ENCODE measurements around the gene RBBP4. TPM values are rescaled to one million over a fixed set of nuclear protein-coding genes. Genes with fewer than 3 reads are reported as not detected.
"Not testable (repeated sequence)": the region's sequence is repeated elsewhere in the genome, so short reads cannot be mapped to it uniquely, and the experiment has no call there.

Gene RBBP4
- polyA plus RNA-seq, 1 donor from 2014 or later = 270 TPM

DNA sequence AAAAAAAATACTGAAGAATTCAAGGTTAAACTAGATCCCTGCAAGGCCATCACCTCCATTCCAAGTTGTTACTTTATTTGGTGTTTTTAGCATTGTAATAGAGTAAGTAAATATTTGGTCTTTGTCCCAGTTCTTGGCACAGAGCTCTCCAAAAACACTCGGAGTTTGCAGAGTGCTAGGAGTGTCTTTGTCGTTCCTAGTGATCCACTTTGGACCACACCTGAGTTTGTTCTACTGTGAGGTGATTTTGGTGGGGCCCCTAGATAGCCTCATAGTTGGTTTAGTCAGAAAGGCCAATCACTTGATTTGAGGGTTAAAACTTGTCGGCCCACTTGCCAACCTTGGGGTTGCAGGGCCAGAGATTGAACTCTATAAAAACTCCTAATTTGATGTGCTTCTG, 25.9 kb downstream of the RBBP4 start:
- Histone ChIP-seq H4K20me1 (ENCODE audit: insufficient read depth) (no peaks in the 10 kb centered on the region), H3K9me3 (ENCODE audit: low read length) (no peaks in the 10 kb centered on the region), H3K4me3 (ENCODE audit: low read length) (no peak overlapping the region), H3K27me3 (ENCODE audit: insufficient read depth, low read depth, low read length) (no peaks in the 10 kb centered on the region), H3K9ac (ENCODE audit: low read length) (no peak overlapping the region), H3K36me3 (ENCODE audit: insufficient read depth, low read length) (peaks cover 12% of the 10 kb centered on the region), H3K27ac (ENCODE audit: low read length) (no peak overlapping the region), H3K9me2 (ENCODE audit: insufficient read depth, low read length) (no peaks in the 10 kb centered on the region), H3K4me2 (ENCODE audit: low read length) (no peak overlapping the region), H3K79me2 (replicated peaks; ENCODE audit: insufficient read depth, low read length) (peaks cover 4% of the 10 kb centered on the region), H2AFZ (ENCODE audit: low read depth, low read length) (no peak overlapping the region), H3F3A (ENCODE audit: insufficient read depth, low read length, poor library complexity, severe bottlenecking) (no peaks in the 10 kb centered on the region)
- no peak for TF ChIP-seq SMC3 (conservative IDR thresholded peaks at IDR 0.05; ENCODE audit: poor library complexity)
- no peak for TF ChIP-seq TAF1 (IDR thresholded peaks at IDR 0.05; ENCODE audit: low read depth)
- no peak for TF ChIP-seq POLR2AphosphoS5 (IDR thresholded peaks at IDR 0.05)
- TF ChIP-seq MXI1 (conservative IDR thresholded peaks at IDR 0.05; ENCODE audit: poor library complexity, severe bottlenecking) = no peak
- no peak for TF ChIP-seq CTCF (IDR thresholded peaks at IDR 0.05; ENCODE audit: poor library complexity, severe bottlenecking)
- TF ChIP-seq, protein P1, sequence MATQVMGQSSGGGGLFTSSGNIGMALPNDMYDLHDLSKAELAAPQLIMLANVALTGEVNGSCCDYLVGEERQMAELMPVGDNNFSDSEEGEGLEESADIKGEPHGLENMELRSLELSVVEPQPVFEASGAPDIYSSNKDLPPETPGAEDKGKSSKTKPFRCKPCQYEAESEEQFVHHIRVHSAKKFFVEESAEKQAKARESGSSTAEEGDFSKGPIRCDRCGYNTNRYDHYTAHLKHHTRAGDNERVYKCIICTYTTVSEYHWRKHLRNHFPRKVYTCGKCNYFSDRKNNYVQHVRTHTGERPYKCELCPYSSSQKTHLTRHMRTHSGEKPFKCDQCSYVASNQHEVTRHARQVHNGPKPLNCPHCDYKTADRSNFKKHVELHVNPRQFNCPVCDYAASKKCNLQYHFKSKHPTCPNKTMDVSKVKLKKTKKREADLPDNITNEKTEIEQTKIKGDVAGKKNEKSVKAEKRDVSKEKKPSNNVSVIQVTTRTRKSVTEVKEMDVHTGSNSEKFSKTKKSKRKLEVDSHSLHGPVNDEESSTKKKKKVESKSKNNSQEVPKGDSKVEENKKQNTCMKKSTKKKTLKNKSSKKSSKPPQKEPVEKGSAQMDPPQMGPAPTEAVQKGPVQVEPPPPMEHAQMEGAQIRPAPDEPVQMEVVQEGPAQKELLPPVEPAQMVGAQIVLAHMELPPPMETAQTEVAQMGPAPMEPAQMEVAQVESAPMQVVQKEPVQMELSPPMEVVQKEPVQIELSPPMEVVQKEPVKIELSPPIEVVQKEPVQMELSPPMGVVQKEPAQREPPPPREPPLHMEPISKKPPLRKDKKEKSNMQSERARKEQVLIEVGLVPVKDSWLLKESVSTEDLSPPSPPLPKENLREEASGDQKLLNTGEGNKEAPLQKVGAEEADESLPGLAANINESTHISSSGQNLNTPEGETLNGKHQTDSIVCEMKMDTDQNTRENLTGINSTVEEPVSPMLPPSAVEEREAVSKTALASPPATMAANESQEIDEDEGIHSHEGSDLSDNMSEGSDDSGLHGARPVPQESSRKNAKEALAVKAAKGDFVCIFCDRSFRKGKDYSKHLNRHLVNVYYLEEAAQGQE (IDR thresholded peaks at IDR 0.05; ENCODE audit: borderline replicate concordance) = no peak
- TF ChIP-seq RAD21 (conservative IDR thresholded peaks at IDR 0.05) = no peak
- TF ChIP-seq EZH2 (IDR thresholded peaks at IDR 0.05; ENCODE audit: borderline replicate concordance, insufficient read depth, low read length, poor library complexity, severe bottlenecking) = no peak
- no peak for TF ChIP-seq EP300 (conservative IDR thresholded peaks at IDR 0.05; ENCODE audit: poor library complexity, severe bottlenecking)

- H3K4me2 ChIP-seq (ENCODE audit: low read length); H3K9me2 ChIP-seq (ENCODE audit: insufficient read depth, low read length); H3K27me3 ChIP-seq (ENCODE audit: insufficient read depth, low read depth, low read length); H3K9ac ChIP-seq (ENCODE audit: low read length); H3F3A ChIP-seq (ENCODE audit: insufficient read depth, low read length, poor library complexity, severe bottlenecking); H3K9me3 ChIP-seq (ENCODE audit: low read length); H3K4me3 ChIP-seq (ENCODE audit: low read length); H3K27ac ChIP-seq (ENCODE audit: low read length); H4K20me1 ChIP-seq (ENCODE audit: insufficient read depth); H2AFZ ChIP-seq (ENCODE audit: low read depth, low read length); H3K79me2 ChIP-seq (replicated peaks; ENCODE audit: insufficient read depth, low read length): not testable (repeated sequence)
- peaks cover 20% of the 10 kb centered on the region for H3K36me3 ChIP-seq (ENCODE audit: insufficient read depth, low read length)
These were observed 29.0 kb downstream of the RBBP4 start for GRCh38 chr1:32679993-32680392.

DNA sequence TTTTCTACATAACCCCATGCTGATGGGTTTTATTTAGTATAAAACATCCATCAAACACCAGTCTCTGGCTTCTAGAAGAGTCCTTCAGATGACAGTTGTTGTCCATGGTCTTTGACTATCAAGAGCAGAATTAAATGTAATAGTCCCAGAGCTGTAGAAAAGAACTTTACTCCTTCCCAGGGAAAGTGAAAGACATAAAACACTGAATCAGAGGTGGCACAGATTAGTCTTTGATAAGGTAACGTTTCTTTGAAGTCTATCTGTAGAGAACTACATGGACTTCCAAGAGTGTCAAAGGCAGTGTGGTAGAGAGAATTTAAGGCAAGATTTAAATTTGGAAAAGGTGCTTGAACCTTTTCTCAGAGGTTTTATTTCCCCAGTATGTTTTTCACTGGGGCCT, 29.6 kb downstream of the RBBP4 start:
- no peak overlapping the region for H3K4me2 ChIP-seq (ENCODE audit: low read length)

More for the DNA sequence above, 29.6 kb downstream of the RBBP4 start:
- Histone ChIP-seq H3K4me3 (ENCODE audit: low read length) (no peak overlapping the region), H3K36me3 (ENCODE audit: insufficient read depth, low read length) (peaks cover 27% of the 10 kb centered on the region), H4K20me1 (ENCODE audit: insufficient read depth) (no peaks in the 10 kb centered on the region), H3K9me2 (ENCODE audit: insufficient read depth, low read length) (no peaks in the 10 kb centered on the region), H3K27me3 (ENCODE audit: insufficient read depth, low read depth, low read length) (no peaks in the 10 kb centered on the region), H3F3A (ENCODE audit: insufficient read depth, low read length, poor library complexity, severe bottlenecking) (no peaks in the 10 kb centered on the region), H2AFZ (ENCODE audit: low read depth, low read length) (no peak overlapping the region), H3K9me3 (ENCODE audit: low read length) (no peaks in the 10 kb centered on the region), H3K9ac (ENCODE audit: low read length) (no peak overlapping the region), H3K79me2 (replicated peaks; ENCODE audit: insufficient read depth, low read length) (no peaks in the 10 kb centered on the region), H3K27ac (ENCODE audit: low read length) (no peak overlapping the region)
- TF ChIP-seq CTCF (IDR thresholded peaks at IDR 0.05; ENCODE audit: poor library complexity, severe bottlenecking) (no peak), TAF1 (IDR thresholded peaks at IDR 0.05; ENCODE audit: low read depth) (no peak)
